ENCODE data around the gene ADNP2.

ADNP2 gene

GRCh38 chr18:80166725-80167124 lies 57.7 kb downstream of the ADNP2 start:
- Histone ChIP-seq H3K36me3 (ENCODE audit: insufficient read depth, low read length) (no peaks in the 10 kb centered on the region), H3K4me1 (ENCODE audit: insufficient read depth, low read length) (peaks cover 5% of the 10 kb centered on the region), H3K9ac (ENCODE audit: low read length) (no peak overlapping the region), H3K4me3 (ENCODE audit: low read depth in 1 of 2, low read length in 2 of 2) (no peak overlapping the region), H3K27ac (ENCODE audit: low read depth, low read length) (no peak overlapping the region), H3K27me3 (ENCODE audit: control insufficient read depth in 1 of 2, insufficient read depth in 2 of 2, low read length in 2 of 2) (no peaks in the 10 kb centered on the region), H3K9me3 (ENCODE audit: low read length) (no peaks in the 10 kb centered on the region)

GRCh38 chr18:80167331-80167730 lies 58.3 kb downstream of the ADNP2 start:
- no peaks in the 10 kb centered on the region for H3K36me3 ChIP-seq (ENCODE audit: insufficient read depth, low read length)
- H3K9ac ChIP-seq (ENCODE audit: low read length): no peak overlapping the region
- peaks cover 7% of the 10 kb centered on the region for H3K4me1 ChIP-seq (ENCODE audit: insufficient read depth, low read length)
- H3K27ac ChIP-seq (ENCODE audit: low read depth, low read length): no peak overlapping the region
- no peaks in the 10 kb centered on the region for H3K27me3 ChIP-seq (ENCODE audit: control insufficient read depth in 1 of 2, insufficient read depth in 2 of 2, low read length in 2 of 2)
- no peaks in the 10 kb centered on the region for H3K9me3 ChIP-seq (ENCODE audit: low read length)
- no peak overlapping the region for H3K4me3 ChIP-seq (ENCODE audit: low read depth in 1 of 2, low read length in 2 of 2)

DNA sequence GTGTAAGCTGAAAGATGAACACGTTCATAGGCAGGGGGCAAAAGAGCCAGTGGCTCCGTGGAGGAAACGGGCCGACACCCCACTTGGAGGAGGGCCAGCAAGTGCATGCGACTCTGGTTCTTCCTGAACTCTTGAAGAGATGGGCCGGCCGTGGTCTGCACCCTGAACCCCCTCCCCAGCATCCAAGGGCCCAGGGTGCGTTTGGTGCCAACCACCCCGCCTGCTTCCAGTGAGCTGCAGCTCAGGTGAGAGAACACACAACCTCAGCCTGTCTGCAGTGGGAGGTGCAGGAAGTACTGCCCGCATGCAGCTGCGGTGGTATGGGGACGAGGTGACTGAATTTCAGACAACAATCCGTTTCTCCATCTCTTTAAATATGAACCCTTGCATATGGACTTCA lies 58.9 kb downstream of the ADNP2 start:
- Histone ChIP-seq H3K9me3 (ENCODE audit: low read length) (no peaks in the 10 kb centered on the region), H3K4me1 (ENCODE audit: insufficient read depth, low read length) (peaks cover 7% of the 10 kb centered on the region), H3K4me3 (ENCODE audit: low read depth in 1 of 2, low read length in 2 of 2) (no peak overlapping the region), H3K9ac (ENCODE audit: low read length) (no peak overlapping the region), H3K27ac (ENCODE audit: low read depth, low read length) (no peak overlapping the region), H3K27me3 (ENCODE audit: control insufficient read depth in 1 of 2, insufficient read depth in 2 of 2, low read length in 2 of 2) (no peaks in the 10 kb centered on the region), H3K36me3 (ENCODE audit: insufficient read depth, low read length) (no peaks in the 10 kb centered on the region)

GRCh38 chr18:80168346-80168745 lies 59.3 kb downstream of the ADNP2 start:
- H3K9ac ChIP-seq (ENCODE audit: low read length): no peak overlapping the region
- H3K9me3 ChIP-seq (ENCODE audit: low read length): no peaks in the 10 kb centered on the region
- peaks cover 7% of the 10 kb centered on the region for H3K4me1 ChIP-seq (ENCODE audit: insufficient read depth, low read length)
- no peak overlapping the region for H3K27ac ChIP-seq (ENCODE audit: low read depth, low read length)
- no peak overlapping the region for H3K4me3 ChIP-seq (ENCODE audit: low read depth in 1 of 2, low read length in 2 of 2)
- no peaks in the 10 kb centered on the region for H3K36me3 ChIP-seq (ENCODE audit: insufficient read depth, low read length)
- H3K27me3 ChIP-seq (ENCODE audit: control insufficient read depth in 1 of 2, insufficient read depth in 2 of 2, low read length in 2 of 2): no peaks in the 10 kb centered on the region

GRCh38 chr18:80168982-80169381 lies 59.9 kb downstream of the ADNP2 start:
- no peak overlapping the region for H3K27ac ChIP-seq (ENCODE audit: low read depth, low read length)
- H3K4me1 ChIP-seq (ENCODE audit: insufficient read depth, low read length): peaks cover 7% of the 10 kb centered on the region
- H3K9ac ChIP-seq (ENCODE audit: low read length): no peak overlapping the region
- no peaks in the 10 kb centered on the region for H3K9me3 ChIP-seq (ENCODE audit: low read length)
- no peaks in the 10 kb centered on the region for H3K27me3 ChIP-seq (ENCODE audit: control insufficient read depth in 1 of 2, insufficient read depth in 2 of 2, low read length in 2 of 2)
- H3K4me3 ChIP-seq (ENCODE audit: low read depth in 1 of 2, low read length in 2 of 2): no peak overlapping the region
- H3K36me3 ChIP-seq (ENCODE audit: insufficient read depth, low read length): no peaks in the 10 kb centered on the region

GRCh38 chr18:80169607-80170006 lies 60.5 kb downstream of the ADNP2 start:
- no peaks in the 10 kb centered on the region for H3K27me3 ChIP-seq (ENCODE audit: control insufficient read depth in 1 of 2, insufficient read depth in 2 of 2, low read length in 2 of 2)
- no peaks in the 10 kb centered on the region for H3K36me3 ChIP-seq (ENCODE audit: insufficient read depth, low read length)
- no peak overlapping the region for H3K9ac ChIP-seq (ENCODE audit: low read length)
- H3K27ac ChIP-seq (ENCODE audit: low read depth, low read length): no peak overlapping the region
- no peaks in the 10 kb centered on the region for H3K9me3 ChIP-seq (ENCODE audit: low read length)
- H3K4me3 ChIP-seq (ENCODE audit: low read depth in 1 of 2, low read length in 2 of 2): no peak overlapping the region
- H3K4me1 ChIP-seq (ENCODE audit: insufficient read depth, low read length): peaks cover 7% of the 10 kb centered on the region

DNA sequence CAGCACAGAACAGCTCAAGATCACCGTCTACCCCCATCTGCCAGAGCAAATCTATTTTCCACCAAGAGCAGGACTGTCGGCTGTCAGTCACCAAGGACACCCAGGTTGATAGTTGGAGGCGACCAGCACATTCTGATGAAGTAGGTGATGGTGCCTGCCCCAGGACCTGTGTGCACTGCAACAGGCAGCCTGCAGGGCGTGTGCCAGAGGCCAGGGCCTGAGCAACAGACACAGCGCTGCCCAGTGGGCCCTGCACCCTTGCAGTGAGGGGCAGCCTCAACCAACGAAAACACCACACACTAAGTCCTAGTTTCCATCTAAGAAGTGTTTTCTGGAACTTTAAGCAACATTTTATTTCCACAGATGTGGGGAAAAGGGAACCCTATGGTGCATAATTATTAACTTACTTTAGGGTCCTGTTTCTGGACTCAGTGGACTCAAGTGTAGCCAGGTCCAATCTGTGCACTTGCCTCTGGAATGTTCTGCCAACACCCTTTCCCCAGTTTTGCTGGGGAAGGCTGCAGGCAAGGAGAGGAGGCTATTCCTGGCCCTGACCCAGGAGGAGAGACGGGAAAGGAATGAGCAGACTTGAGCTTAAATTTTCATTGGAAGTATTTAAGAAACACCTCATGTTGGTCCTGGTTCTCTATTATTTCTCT lies 61.5 kb downstream of the ADNP2 start:
- Histone ChIP-seq H3K4me1 (ENCODE audit: insufficient read depth, low read length) (peaks cover 7% of the 10 kb centered on the region), H3K4me3 (ENCODE audit: low read depth in 1 of 2, low read length in 2 of 2) (peak overlapping the region in 1 of 2 donors; percentile 46), H3K36me3 (ENCODE audit: insufficient read depth, low read length) (no peaks in the 10 kb centered on the region), H3K9me3 (ENCODE audit: low read length) (no peaks in the 10 kb centered on the region), H3K27me3 (ENCODE audit: control insufficient read depth in 1 of 2, insufficient read depth in 2 of 2, low read length in 2 of 2) (no peaks in the 10 kb centered on the region), H3K9ac (ENCODE audit: low read length) (no peak overlapping the region), H3K27ac (ENCODE audit: low read depth, low read length) (no peak overlapping the region)

DNA sequence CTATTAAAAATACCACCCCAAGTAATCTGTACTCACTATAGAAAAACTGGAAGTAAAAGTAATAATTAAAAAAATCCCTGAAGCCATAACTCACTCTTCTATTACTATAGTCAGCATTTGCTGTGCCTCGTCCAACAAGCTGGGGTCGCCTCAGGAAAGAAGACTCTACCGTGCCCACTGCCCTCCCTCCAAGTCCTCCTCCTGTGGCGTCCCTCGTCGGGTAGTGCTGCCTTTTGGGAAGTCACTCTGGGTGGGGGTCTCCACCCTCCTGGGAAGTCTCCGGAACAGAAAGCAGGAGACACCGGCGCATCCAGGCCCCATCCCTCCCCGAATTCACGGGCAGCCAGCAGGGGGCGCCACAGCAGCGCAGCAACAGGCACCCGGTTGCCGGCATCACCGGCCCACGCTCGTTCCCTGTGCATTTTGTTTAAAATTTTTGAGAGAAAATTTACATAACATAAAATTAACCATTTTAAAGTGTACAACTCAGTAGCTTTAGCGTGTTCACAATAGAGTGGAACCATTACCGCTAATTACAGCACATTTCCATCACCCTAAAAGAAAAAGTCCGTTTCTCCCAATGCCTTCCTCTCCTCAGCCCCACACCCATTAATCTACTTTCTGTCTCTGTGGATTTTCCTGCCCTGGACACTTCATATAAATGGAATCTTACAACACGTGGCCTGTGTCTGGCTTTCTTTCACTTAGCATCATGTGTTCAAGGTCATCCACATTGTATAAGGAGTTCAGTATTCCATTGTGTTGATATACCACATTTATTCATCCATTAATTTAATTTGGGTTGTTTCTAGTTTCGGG lies 62.2 kb downstream of the ADNP2 start:
- Histone ChIP-seq H3K27ac (ENCODE audit: low read depth, low read length) (no peak overlapping the region), H3K27me3 (ENCODE audit: control insufficient read depth in 1 of 2, insufficient read depth in 2 of 2, low read length in 2 of 2) (no peaks in the 10 kb centered on the region), H3K9ac (ENCODE audit: low read length) (no peak overlapping the region), H3K4me1 (ENCODE audit: insufficient read depth, low read length) (peaks cover 8% of the 10 kb centered on the region), H3K4me3 (ENCODE audit: low read depth in 1 of 2, low read length in 2 of 2) (peak overlapping the region; percentile 38 to 46), H3K36me3 (ENCODE audit: insufficient read depth, low read length) (no peaks in the 10 kb centered on the region), H3K9me3 (ENCODE audit: low read length) (no peaks in the 10 kb centered on the region)

DNA sequence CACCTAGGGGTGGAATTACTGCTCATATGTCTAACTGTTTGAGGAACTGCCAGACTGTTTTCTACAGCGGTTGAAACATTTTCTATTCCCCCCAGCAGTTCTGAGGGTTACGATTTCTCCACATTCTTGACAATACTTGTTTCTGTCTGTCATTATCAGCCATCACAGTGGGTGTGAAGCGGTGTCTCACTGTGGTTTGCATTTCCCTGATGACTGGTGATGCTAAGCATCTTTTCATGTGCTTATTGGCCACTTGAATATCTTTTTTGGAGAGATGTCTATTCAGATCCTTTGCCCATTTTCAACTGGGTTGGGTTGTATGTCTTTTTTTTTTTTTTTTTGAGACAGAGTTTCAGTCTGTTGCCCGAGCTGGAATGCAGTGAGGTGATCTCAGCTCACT lies 63.0 kb downstream of the ADNP2 start:
- no peak overlapping the region for H3K9ac ChIP-seq (ENCODE audit: low read length)
- H3K27me3 ChIP-seq (ENCODE audit: control insufficient read depth in 1 of 2, insufficient read depth in 2 of 2, low read length in 2 of 2): no peaks in the 10 kb centered on the region
- H3K27ac ChIP-seq (ENCODE audit: low read depth, low read length): no peak overlapping the region
- H3K4me3 ChIP-seq (ENCODE audit: low read depth in 1 of 2, low read length in 2 of 2): no peak overlapping the region
- H3K9me3 ChIP-seq (ENCODE audit: low read length): no peaks in the 10 kb centered on the region
- H3K36me3 ChIP-seq (ENCODE audit: insufficient read depth, low read length): no peaks in the 10 kb centered on the region
- H3K4me1 ChIP-seq (ENCODE audit: insufficient read depth, low read length): peaks cover 16% of the 10 kb centered on the region

GRCh38 chr18:80173060-80173459 lies 64.0 kb downstream of the ADNP2 start:
- H3K4me3 ChIP-seq (ENCODE audit: low read depth in 1 of 2, low read length in 2 of 2): no peak overlapping the region
- H3K27ac ChIP-seq (ENCODE audit: low read depth, low read length): no peak overlapping the region
- no peaks in the 10 kb centered on the region for H3K27me3 ChIP-seq (ENCODE audit: control insufficient read depth in 1 of 2, insufficient read depth in 2 of 2, low read length in 2 of 2)
- H3K9me3 ChIP-seq (ENCODE audit: low read length): no peaks in the 10 kb centered on the region
- peaks cover 19% of the 10 kb centered on the region for H3K4me1 ChIP-seq (ENCODE audit: insufficient read depth, low read length)
- H3K9ac ChIP-seq (ENCODE audit: low read length): no peak overlapping the region
- no peaks in the 10 kb centered on the region for H3K36me3 ChIP-seq (ENCODE audit: insufficient read depth, low read length)

GRCh38 chr18:80175451-80176204 lies 66.6 kb downstream of the ADNP2 start:
- Histone ChIP-seq H3K9ac (ENCODE audit: low read length) (no peak overlapping the region), H3K27ac (ENCODE audit: low read depth, low read length) (no peak overlapping the region), H3K4me1 (ENCODE audit: insufficient read depth, low read length) (peaks cover 19% of the 10 kb centered on the region)

More at GRCh38 chr18:80175451-80176204, 66.6 kb downstream of the ADNP2 start:
- Histone ChIP-seq H3K27me3 (ENCODE audit: control insufficient read depth in 1 of 2, insufficient read depth in 2 of 2, low read length in 2 of 2) (no peaks in the 10 kb centered on the region), H3K4me3 (ENCODE audit: low read depth in 1 of 2, low read length in 2 of 2) (no peak overlapping the region), H3K36me3 (ENCODE audit: insufficient read depth, low read length) (no peaks in the 10 kb centered on the region), H3K9me3 (ENCODE audit: low read length) (no peaks in the 10 kb centered on the region)

All from muscle layer of colon (tissue), 2 donors.